ENCODE data around the gene MYBPC2.
A peak's percentile ranks its signal among the peaks of the same experiment; 100 is the strongest.

Gene MYBPC2

GRCh38 chr19:50494186-50495019 lies 61.7 kb downstream of the MYBPC2 start:
- TF ChIP-seq, protein P1, sequence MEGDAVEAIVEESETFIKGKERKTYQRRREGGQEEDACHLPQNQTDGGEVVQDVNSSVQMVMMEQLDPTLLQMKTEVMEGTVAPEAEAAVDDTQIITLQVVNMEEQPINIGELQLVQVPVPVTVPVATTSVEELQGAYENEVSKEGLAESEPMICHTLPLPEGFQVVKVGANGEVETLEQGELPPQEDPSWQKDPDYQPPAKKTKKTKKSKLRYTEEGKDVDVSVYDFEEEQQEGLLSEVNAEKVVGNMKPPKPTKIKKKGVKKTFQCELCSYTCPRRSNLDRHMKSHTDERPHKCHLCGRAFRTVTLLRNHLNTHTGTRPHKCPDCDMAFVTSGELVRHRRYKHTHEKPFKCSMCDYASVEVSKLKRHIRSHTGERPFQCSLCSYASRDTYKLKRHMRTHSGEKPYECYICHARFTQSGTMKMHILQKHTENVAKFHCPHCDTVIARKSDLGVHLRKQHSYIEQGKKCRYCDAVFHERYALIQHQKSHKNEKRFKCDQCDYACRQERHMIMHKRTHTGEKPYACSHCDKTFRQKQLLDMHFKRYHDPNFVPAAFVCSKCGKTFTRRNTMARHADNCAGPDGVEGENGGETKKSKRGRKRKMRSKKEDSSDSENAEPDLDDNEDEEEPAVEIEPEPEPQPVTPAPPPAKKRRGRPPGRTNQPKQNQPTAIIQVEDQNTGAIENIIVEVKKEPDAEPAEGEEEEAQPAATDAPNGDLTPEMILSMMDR (IDR thresholded peaks at IDR 0.05; ENCODE audit: extremely low read depth, missing control alignments): no peak
- no peak for DNase-seq (ENCODE audit: low spot score)

GRCh38 chr19:50495020-50495531 lies 62.4 kb downstream of the MYBPC2 start:
- TF ChIP-seq, protein P1 (IDR thresholded peaks at IDR 0.05; ENCODE audit: extremely low read depth, missing control alignments): no peak
- no peak for DNase-seq (ENCODE audit: low spot score)

DNA sequence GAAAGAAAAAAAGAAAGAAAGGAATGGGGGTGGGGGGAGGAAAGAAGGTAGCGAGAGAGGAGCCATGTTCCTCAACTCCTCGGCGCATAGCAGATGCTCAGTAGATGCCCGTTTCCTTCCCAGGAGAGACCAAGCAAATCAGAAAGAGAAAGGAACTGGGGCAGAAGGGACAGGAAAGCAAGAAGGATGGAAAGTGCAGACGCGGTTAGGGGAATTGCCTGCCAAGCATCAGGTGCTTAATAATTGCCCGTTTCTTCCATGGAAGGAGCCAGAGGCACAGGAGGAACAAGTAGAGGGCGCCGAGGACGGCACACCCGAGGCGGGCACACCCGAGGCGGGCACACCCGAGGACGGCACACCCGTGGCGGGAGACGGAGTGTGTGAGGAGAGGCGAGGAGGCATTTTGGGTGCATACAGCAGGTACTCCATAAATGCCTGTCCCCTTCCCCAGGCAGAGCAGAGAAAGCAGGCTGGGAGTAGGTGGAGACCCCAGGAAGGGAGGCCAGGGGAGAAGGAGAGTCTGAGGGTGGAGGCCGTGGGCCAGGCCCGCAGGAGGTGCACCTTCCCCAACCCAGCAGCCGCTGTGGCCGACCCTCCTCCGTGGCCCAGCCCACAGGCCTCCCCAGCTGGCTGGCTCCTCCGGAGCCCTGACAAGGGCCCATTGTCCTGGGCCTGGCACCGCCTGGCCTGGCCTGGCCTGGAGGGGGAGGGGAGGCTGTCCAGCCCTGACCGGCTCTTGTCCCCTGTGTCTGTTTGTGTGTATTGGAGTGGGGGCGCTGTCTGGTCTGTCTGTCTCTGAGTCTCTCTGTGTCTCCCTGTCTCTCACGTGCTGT lies 63.7 kb downstream of the MYBPC2 start:
- DNase-seq (ENCODE audit: low spot score): no peak
- TF ChIP-seq, protein P1 (IDR thresholded peaks at IDR 0.05; ENCODE audit: extremely low read depth, missing control alignments): no peak

DNA sequence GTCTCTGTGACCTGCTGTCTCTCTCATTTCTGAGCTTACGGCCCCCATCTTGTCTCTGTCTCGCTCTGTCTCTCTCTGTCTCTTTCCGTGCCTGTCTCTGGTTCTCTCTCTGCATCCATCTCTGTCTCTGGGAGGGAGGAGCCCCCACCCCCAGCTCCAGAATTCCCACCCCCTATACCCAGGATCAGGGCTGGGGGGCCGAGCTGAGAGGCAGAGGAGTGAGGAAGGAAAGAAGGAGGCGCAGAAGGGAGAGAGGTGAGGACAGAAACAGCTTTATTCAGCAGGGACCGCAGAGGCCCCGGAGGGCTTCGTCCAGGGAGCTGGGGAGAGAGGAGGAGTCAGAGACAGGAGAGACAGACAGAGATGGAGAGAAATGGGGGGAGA lies 64.3 kb downstream of the MYBPC2 start:
- no peak for DNase-seq (ENCODE audit: low spot score)
- TF ChIP-seq, protein P1 (IDR thresholded peaks at IDR 0.05; ENCODE audit: extremely low read depth, missing control alignments): no peak

GRCh38 chr19:50498219-50499056 lies 65.7 kb downstream of the MYBPC2 start:
- TF ChIP-seq, protein P1 (IDR thresholded peaks at IDR 0.05; ENCODE audit: extremely low read depth, missing control alignments): no peak
- DNase-seq (ENCODE audit: low spot score): no peak

DNA sequence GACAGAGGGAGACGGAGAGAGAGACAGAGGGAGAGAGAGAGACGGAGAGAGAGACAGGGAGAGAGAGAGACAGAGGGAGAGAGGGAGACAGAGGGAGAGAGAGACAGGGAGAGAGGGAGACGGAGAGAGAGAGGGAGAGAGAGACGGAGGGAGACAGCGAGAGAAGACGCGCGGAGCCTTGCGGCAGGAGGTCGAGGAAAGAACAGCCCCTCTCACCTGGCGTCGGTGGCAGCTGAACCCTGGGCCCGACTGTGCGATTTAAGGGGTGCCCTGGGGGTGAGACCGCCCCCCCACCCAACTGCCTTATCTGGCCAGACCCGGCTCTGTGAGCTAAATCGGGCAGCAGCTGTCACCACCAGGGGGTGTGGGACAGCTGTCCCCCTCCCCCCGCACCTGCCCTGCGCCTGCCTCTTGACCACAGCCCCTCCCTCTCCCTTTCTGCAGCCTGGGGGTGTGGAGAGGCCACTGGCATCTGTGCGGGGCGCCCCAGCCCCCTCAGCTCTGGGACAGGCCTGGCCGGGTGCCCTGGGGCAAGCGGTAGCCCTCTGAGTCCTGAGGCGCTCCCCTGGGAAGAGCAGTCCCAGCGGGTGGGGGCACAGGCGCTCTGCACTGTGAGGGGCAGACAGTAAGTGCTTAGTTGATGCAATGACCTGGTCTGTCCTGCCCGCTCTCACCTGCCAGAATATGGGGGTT lies 67.5 kb downstream of the MYBPC2 start:
- DNase-seq (ENCODE audit: low spot score): peak; percentile 71
- TF ChIP-seq, protein P1 (IDR thresholded peaks at IDR 0.05; ENCODE audit: extremely low read depth, missing control alignments): no peak
